Stomach smooth muscle (tissue), 2 donors: Measurements from ENCODE around the gene MARCHF5.

Experiments
- H3K27ac ChIP-seq: one replicate; pipeline ENCODE4 v1.7.0; 2013; ENCODE audit warnings: mild to moderate bottlenecking, low read length, inconsistent platforms
- H3K27me3 ChIP-seq, 2 donors: one replicate each; pipeline ENCODE4 v1.7.0; 2013; ENCODE audit warnings: low read length in 2 of 2; ENCODE audit not compliant: insufficient read depth in 2 of 2, control insufficient read depth in 1 of 2
- H3K36me3 ChIP-seq, 2 donors: one replicate each; pipeline ENCODE4 v1.7.0; 2013; ENCODE audit warnings: low read length in 2 of 2; ENCODE audit not compliant: control insufficient read depth in 2 of 2, insufficient read depth in 2 of 2
- H3K4me1 ChIP-seq: one replicate; pipeline ENCODE4 v1.7.0; 2013; ENCODE audit warnings: low read length; ENCODE audit not compliant: control insufficient read depth, insufficient read depth
- H3K4me3 ChIP-seq, 2 donors: one replicate each; pipeline ENCODE4 v1.7.0; 2013; ENCODE audit warnings: low read length in 2 of 2
- H3K9ac ChIP-seq, 2 donors: one replicate each; pipeline ENCODE4 v1.7.0; 2013; ENCODE audit warnings: low read length in 2 of 2, mild to moderate bottlenecking in 1 of 2
- H3K9me3 ChIP-seq, 2 donors: one replicate each; pipeline ENCODE4 v1.7.0; 2013; ENCODE audit warnings: low read length in 2 of 2; ENCODE audit not compliant: control insufficient read depth in 2 of 2
- donor health status: healthy.
- donor health status: Pancreatic carcinoma.

The MARCHF5 gene

GRCh38 chr10:92290837-92291615 lies at the start of gene MARCHF5, which contains the start of gene CPEB3:
Gene MARCHF5, plus strand, starts transcription at chr10:92291167. Its CDS starts 328 bp downstream, at chr10:92291495.
Gene CPEB3, minus strand, starts transcription at chr10:92291078. Its CDS starts 50,728 bp downstream, at chr10:92240350.
- Histone ChIP-seq H3K36me3 (no peaks in the 10 kb centered on the region), H3K4me3 (peak within 1 kb of the TSS; percentile 90 to 95), H3K27me3 (no peaks in the 10 kb centered on the region), H3K9me3 (no peaks in the 10 kb centered on the region), H3K9ac (peak within 1 kb of the TSS; percentile 89 to 98), H3K27ac (peak within 1 kb of the TSS; percentile 77), H3K4me1 (peaks cover 14% of the 10 kb centered on the region)

- Histone ChIP-seq H3K9ac (peak overlapping the region; percentile 71 to 75), H3K27me3 (no peaks in the 10 kb centered on the region), H3K4me3 (peak overlapping the region; percentile 86 to 87), H3K9me3 (no peaks in the 10 kb centered on the region), H3K27ac (peak overlapping the region; percentile 84), H3K36me3 (no peaks in the 10 kb centered on the region), H3K4me1 (peaks cover 13% of the 10 kb centered on the region)
These were observed 49.5 kb upstream of the MARCHF5 start for GRCh38 chr10:92241501-92241900.

GRCh38 chr10:92242380-92242779 lies 48.6 kb upstream of the MARCHF5 start:
- H3K27ac ChIP-seq: no peak overlapping the region
- H3K4me1 ChIP-seq: peaks cover 13% of the 10 kb centered on the region
- H3K9me3 ChIP-seq: no peaks in the 10 kb centered on the region
- H3K36me3 ChIP-seq: no peaks in the 10 kb centered on the region
- H3K4me3 ChIP-seq: no peak overlapping the region
- no peaks in the 10 kb centered on the region for H3K27me3 ChIP-seq
- H3K9ac ChIP-seq: peak overlapping the region in 1 of 2 donors; percentile 14

- H3K27ac ChIP-seq: no peak overlapping the region
These were observed 47.9 kb upstream of the MARCHF5 start for GRCh38 chr10:92242910-92243671.

GRCh38 chr10:92244796-92245195 lies 46.2 kb upstream of the MARCHF5 start:
- H3K36me3 ChIP-seq: no peaks in the 10 kb centered on the region
- H3K9ac ChIP-seq: no peak overlapping the region
- H3K4me1 ChIP-seq: peaks cover 3% of the 10 kb centered on the region
- H3K27me3 ChIP-seq: no peaks in the 10 kb centered on the region
- H3K4me3 ChIP-seq: no peak overlapping the region
- no peak overlapping the region for H3K27ac ChIP-seq
- no peaks in the 10 kb centered on the region for H3K9me3 ChIP-seq

More at GRCh38 chr10:92242910-92243671, 47.9 kb upstream of the MARCHF5 start:
- no peaks in the 10 kb centered on the region for H3K27me3 ChIP-seq
- peak overlapping the region; percentile 58 to 74 for H3K9ac ChIP-seq
- peaks cover 11% of the 10 kb centered on the region for H3K4me1 ChIP-seq
- H3K4me3 ChIP-seq: peak overlapping the region; percentile 56 to 58
- no peaks in the 10 kb centered on the region for H3K36me3 ChIP-seq
- no peaks in the 10 kb centered on the region for H3K9me3 ChIP-seq

- H3K4me1 ChIP-seq: no peaks in the 10 kb centered on the region
- H3K36me3 ChIP-seq: no peaks in the 10 kb centered on the region
- H3K27me3 ChIP-seq: no peaks in the 10 kb centered on the region
- no peak overlapping the region for H3K4me3 ChIP-seq
- H3K9ac ChIP-seq: no peak overlapping the region
- H3K27ac ChIP-seq: no peak overlapping the region
- H3K9me3 ChIP-seq: no peaks in the 10 kb centered on the region
These were observed 42.4 kb upstream of the MARCHF5 start for GRCh38 chr10:92248566-92248965.

GRCh38 chr10:92263396-92263795 lies 27.6 kb upstream of the MARCHF5 start:
- H3K4me1 ChIP-seq: peaks cover 4% of the 10 kb centered on the region
- no peaks in the 10 kb centered on the region for H3K36me3 ChIP-seq
- H3K9me3 ChIP-seq: no peaks in the 10 kb centered on the region
- H3K9ac ChIP-seq: no peak overlapping the region
- H3K27ac ChIP-seq: no peak overlapping the region
- no peaks in the 10 kb centered on the region for H3K27me3 ChIP-seq
- H3K4me3 ChIP-seq: no peak overlapping the region

GRCh38 chr10:92264249-92264648 lies 26.7 kb upstream of the MARCHF5 start:
- H3K36me3 ChIP-seq: no peaks in the 10 kb centered on the region
- no peaks in the 10 kb centered on the region for H3K9me3 ChIP-seq
- H3K4me1 ChIP-seq: peaks cover 4% of the 10 kb centered on the region
- H3K27me3 ChIP-seq: no peaks in the 10 kb centered on the region
- no peak overlapping the region for H3K4me3 ChIP-seq
- no peak overlapping the region for H3K27ac ChIP-seq
- H3K9ac ChIP-seq: no peak overlapping the region

- Histone ChIP-seq H3K9me3 (no peaks in the 10 kb centered on the region), H3K27ac (no peak overlapping the region), H3K4me3 (no peak overlapping the region), H3K27me3 (no peaks in the 10 kb centered on the region), H3K9ac (no peak overlapping the region), H3K36me3 (no peaks in the 10 kb centered on the region), H3K4me1 (peaks cover 4% of the 10 kb centered on the region)
These were observed 25.2 kb upstream of the MARCHF5 start for GRCh38 chr10:92265687-92266258.

- Histone ChIP-seq H3K4me1 (peaks cover 4% of the 10 kb centered on the region), H3K27me3 (no peaks in the 10 kb centered on the region), H3K4me3 (no peak overlapping the region), H3K36me3 (no peaks in the 10 kb centered on the region), H3K9ac (no peak overlapping the region), H3K9me3 (no peaks in the 10 kb centered on the region), H3K27ac (no peak overlapping the region)
These were observed 23.6 kb upstream of the MARCHF5 start for GRCh38 chr10:92267343-92267742.
